ENCODE measurements around the gene PKLR. TPM values are rescaled to one million over a fixed set of nuclear protein-coding genes. Genes with fewer than 3 reads are reported as not detected.

PKLR gene
- polyA plus RNA-seq, 3 donors = 0.02 TPM; not detected in 2

DNA sequence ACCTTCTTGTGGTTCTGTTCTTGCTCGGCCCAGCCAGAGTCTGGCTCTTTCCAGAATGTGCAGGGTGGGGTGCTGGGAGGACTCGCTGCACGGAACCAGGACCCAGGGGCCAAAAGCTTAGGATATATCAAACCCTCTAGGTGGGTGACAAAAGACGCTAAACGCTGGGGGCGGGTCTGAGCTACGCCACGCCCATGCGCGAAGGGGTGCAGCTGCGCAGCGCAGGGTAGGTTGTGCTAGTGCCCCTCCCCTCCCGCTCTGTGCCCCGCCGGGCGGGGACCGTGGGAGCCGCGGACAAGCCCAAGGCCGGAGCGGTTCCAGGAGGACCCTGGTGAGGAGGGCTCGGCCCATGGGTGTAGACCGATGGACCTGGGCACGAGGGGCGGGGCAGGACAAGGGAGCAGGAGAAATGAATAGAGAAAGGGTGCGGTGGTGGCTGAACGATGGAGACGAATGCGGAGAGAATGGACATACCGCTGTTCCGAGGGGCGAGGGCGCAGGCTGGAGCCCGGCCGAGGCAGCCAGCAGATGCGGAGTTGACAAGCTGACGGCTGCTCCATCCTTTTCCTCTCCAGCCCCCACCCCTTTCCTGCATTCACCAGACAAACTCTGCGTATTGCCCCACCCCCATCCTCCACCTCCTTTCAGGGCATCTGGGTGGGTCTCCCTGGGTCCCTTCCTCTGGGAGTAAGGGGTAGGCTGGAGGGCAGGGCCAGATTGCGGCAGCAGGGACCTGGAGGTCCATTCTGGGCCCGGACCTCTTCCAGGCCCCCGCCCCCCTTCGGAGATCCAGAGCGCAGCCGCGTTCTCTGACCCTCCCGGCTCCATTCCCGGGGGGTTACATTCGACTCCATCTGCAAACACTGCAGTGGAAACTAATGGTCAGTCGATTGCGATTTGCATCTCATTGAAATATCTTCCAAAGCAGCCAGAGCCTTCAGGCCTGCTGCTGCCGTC is 19.7 kb upstream of the PKLR start, which contains the start of gene RUSC1:
TSS of gene RUSC1 (plus strand) at position 234 of the 957 bp plus-strand sequence. CDS start 880 bp downstream, outside the sequence.
- 13 to 18% (median 15%) methylated on average over 46 to 51 of the region's 51 CpGs for WGBS, 3 donors
- H3K27ac ChIP-seq (ENCODE audit: low read depth, low read length) = no peak within 1 kb of the TSS

DNA sequence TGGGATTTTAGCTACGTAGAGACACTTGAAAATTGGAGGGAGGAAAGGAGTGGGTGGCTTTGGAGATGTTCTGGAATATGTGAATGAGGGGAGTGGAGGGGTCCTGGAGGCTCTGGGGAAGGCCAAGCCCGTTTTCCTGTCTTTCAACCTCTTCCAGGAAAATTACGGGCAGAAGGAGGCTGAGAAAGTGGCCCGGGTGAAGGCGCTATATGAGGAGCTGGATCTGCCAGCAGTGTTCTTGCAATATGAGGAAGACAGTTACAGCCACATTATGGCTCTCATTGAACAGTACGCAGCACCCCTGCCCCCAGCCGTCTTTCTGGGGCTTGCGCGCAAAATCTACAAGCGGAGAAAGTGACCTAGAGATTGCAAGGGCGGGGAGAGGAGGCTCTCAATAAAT is 19.0 kb upstream of the PKLR start:
- H3K27ac ChIP-seq (ENCODE audit: low read depth, low read length) = no peak overlapping the region
- WGBS, 3 donors = 22 to 53% (median 27%) methylated on average over 11 of the region's 11 CpGs

DNA sequence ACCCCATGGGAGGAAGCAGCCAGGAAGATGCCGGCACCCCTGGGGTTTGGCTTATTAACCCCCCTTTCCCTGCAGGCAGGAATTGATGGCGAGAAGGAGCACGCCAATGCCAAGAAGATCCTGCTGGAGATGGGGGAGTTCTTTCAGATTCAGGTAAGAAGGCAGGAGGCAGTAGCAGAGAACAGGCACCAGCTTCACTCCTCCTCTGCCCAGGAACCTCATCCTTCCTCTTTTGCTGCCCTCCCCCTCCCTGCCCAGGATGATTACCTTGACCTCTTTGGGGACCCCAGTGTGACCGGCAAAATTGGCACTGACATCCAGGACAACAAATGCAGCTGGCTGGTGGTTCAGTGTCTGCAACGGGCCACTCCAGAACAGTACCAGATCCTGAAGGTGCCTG is 18.3 kb upstream of the PKLR start:
- 74 to 83% (median 83%) methylated on average over 4 to 5 of the region's 5 CpGs for WGBS, 3 donors

DNA sequence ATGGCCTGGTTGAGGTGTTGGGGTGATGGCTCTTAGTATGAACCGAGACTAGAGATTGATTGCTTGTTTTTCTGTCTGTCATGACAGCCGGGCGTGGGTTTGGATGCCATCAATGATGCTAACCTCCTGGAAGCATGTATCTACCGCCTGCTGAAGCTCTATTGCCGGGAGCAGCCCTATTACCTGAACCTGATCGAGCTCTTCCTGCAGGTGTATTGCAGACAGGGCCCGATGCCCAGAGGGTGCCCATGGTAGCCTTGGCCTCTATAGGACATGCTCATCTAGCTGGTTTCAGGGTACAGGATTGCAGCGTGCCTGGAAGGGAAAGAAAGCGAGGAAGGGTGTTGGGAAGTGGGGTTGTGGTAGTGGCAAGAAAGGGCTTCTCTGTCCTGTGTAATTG is 16.8 kb upstream of the PKLR start:
- H3K27ac ChIP-seq (ENCODE audit: low read depth, low read length) = no peak overlapping the region
- WGBS, 3 donors = 90 to 96% (median 94%) methylated on average over 9 of the region's 9 CpGs

More for the DNA sequence above, 18.3 kb upstream of the PKLR start:
- H3K27ac ChIP-seq (ENCODE audit: low read depth, low read length) = no peak overlapping the region

DNA sequence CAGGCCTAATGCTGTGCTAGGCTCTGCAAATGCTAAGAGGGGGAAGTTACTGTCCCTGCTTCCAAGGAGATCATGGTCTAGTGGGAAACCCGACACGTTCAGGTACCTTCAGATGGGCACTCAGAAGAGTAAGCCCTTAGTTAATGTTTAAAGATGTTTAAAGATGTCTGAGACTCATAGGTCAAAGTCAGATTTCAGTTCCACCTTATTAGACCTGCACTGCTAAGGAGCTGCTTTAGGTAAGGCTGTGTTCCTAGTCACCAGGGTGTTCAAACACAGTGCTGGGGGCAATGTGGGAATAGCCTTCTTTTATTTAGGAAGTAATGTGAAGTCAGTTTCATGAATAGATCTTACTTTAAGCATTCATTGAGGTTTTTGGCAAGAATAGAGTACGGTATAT is 15.7 kb upstream of the PKLR start:
- 79 to 94% (median 87%) methylated on average over 3 of the region's 3 CpGs for WGBS, 3 donors
- no peak overlapping the region for H3K27ac ChIP-seq (ENCODE audit: low read depth, low read length)

DNA sequence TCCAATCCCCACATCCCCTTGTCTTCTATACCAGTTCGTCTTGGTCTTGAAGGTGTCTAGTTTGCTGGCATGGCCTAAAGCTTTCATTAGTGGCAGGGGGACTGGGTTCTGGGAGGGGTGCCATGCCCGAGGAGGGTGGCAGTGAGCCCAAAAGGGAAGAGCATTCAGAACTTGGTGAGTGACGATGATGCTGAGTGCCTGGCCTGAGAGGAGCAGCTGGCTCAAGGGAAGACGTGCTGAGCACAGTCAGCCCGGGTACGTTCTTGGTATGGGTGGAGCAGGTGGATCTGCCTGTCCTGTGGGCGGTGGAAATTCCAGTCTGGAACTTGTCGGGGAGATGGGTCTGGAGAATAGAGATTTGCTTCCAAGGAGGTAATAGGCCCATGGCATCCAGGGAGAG is 12.0 kb upstream of the PKLR start:
- 86 to 92% (median 86%) methylated on average over 8 of the region's 8 CpGs for WGBS, 3 donors
- H3K27ac ChIP-seq (ENCODE audit: low read depth, low read length) = no peak overlapping the region

DNA sequence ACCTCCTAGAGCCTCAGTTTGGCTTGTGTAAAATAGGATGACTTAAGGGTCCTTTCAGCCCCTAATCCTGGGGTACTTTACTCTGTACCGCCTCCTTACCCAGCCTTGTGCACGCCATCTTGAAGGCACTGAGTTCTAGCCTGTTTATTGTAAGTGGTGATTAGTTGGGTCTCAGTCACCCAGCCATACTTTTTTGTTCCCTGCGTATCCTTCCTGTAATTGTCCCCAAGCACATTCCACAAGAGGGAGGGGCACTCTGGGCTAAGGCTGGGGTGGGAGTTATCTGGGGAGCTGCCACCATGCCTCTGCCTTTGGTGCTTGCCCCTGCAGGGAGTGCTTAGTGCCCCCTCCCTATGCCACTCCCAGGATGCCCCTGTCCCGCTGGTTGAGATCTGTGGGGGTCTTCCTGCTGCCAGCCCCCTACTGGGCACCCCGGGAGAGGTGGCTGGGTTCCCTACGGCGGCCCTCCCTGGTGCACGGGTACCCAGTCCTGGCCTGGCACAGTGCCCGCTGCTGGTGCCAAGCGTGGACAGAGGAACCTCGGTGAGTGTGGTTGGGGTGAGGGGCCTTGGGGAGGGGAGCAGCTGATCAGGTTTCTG is 8.3 kb upstream of the PKLR start:
- 6 to 13% (median 10%) methylated on average over 11 of the region's 11 CpGs for WGBS, 3 donors
- no peak overlapping the region for H3K27ac ChIP-seq (ENCODE audit: low read depth, low read length)

DNA sequence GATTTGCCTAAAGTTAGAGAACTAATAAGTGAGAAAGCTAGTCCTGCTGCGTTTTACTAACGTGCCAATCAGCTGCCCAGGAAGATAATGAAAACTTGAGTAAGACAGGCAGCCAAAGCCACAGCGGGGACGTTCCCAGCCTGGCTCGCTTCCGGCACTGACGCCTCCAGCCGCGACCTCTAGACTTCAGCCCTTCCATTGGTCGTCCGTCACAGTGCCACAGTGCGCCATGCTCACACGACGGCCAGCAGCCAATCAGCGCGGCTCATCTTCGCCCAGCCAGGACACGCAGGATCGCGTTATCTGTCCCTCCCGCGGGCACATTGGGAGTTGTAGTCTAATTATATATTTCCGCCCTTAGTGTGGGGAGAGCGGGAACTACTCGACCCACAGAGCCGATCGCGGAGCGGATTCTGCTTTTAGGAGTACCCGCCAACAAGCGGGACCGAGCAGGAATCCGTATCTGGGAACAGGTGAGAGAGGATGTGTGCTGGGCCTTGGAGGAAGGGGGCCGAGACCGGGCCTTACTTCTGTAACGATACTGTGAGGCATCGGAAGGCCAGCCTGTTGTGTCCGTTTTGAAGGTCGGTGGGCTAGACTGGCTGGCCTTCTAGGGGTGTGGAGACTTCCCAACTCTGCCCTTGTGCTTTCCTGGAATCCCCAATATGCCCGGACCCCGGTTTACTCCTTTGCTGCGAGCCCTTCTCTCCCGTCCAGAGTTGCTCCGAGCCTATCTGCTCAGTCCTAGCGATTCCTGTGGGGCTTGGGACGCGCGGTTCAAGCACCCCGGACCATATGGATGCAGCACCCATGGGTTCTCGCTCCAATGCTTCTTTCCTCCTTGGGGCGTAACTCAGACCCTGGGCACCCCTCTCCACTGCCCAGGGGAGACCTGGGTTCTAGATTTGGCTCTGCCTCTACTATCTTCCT is 7.5 kb upstream of the PKLR start, which contains the start of gene FDPS:
TSS of gene FDPS (plus strand) at position 374 of the 930 bp plus-strand sequence. CDS start 924 bp downstream, outside the sequence.
- H3K27ac ChIP-seq (ENCODE audit: low read depth, low read length) = no peak within 1 kb of the TSS
- WGBS, 3 donors = 0 to 1% (median 0%) methylated on average over 51 of the region's 51 CpGs

DNA sequence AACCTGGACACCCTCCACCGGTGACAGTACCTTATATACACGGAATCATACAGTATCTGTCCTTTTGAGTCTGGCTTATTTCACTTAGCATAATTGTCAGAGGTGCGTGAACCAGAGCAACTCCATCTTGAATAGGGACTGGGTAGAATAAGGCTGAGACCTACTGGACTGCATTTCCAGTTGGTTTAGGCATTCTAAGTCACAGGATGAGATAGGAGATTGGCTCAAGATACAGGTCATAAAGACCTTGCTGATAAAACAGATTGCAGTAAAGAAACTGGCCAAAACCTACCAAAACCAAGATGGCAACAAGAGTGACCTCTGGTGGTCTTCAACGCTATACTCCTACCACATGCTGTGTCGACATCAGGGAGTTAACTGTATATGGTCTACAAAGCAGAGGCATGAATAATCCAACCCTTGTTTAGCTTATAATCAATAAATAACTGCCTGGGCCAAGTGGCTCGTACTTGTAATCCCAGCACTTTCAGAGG is 6.1 kb upstream of the PKLR start:
- no peak overlapping the region for H3K27ac ChIP-seq (ENCODE audit: low read depth, low read length)
- WGBS, 3 donors = 50 to 53% (median 52%) methylated on average over 6 of the region's 6 CpGs

DNA sequence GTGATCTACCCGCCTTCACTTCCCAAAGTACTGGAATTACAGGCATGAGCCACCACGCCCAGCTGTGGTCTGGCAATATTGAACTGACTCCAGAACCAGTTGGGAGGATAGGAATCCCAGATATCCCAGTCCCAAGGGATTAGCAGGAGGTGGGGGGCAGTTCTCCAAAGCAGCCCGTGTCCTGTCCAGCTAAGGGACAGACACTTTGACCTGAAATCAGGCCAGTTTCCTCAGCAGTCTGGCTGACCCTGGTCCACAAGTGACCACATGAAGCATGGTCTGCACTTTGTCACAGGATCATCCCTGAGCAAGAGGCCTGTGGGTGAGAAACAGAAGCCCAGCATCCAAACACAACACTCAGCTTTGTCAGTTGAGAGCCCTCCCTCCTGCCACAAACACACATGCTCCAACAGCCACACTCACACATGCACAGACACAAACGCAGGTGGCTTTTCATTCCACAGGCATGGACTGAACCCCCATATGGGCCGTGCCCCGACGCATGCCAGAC is 4.7 kb upstream of the PKLR start:
- 65 to 82% (median 74%) methylated on average over 7 of the region's 7 CpGs for WGBS, 3 donors
- H3K27ac ChIP-seq (ENCODE audit: low read depth, low read length) = no peak overlapping the region

DNA sequence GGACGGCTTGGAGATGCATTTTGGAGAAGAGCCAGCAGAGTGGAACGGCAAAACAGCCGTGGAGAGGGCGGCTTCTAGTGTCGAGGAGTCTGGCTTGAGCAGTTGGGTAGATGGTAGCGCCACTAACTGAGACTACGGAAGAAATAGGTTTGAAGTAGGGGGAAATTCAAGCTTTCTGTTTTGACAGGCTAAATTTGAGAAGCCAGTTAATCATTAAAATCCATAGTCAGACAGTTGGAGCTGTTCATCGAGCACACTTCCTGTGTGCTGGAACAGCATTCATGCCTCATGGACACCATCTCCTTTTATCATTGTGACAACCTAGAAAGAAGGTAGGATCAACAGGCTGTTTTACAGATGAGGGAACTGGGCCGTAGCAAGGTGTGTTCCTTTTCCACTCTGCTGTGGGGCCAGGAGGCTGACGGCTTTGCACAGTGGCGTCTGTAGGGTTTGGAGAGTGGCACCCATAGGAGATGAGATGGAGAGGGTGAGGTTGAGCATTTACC is 3.4 kb upstream of the PKLR start:
- WGBS, 3 donors = 64 to 85% (median 75%) methylated on average over 11 of the region's 11 CpGs
- no peak overlapping the region for H3K27ac ChIP-seq (ENCODE audit: low read depth, low read length)

DNA sequence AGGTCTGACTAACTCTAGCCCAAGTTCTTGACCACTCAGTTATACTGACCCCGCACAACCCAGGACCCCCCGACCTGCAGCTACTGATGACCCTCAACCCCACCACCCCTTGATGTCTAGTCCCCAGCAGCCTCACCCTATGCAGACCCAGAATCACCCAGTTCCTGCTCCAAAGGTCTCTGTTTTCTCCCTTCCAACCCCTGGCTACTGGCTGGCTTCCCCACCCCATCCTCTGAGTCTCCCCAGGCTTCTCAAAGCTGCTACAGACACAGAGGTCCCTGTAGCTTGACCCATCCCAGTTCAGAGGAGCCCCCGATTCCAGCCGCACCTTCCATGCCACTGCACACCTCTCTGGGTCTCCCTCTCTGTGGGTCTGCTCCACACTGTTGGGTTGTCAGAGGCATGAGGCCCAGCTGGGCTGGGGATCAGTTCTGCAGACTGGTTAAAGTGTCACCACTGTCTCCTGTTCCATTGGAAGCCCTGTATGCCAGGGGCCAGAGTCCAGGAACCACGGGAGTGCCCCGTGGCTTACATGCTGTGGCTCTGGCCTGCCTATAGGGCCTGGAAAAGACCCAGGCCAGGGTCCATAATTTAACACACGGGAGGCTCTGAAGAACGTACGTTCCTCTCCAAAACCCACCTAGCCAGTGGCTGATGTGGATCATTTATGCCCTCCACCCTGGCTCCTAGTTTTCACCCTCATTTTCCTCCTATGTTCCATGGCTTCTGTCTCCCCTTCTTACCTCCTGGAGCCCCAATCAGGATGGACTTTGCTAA is 497 bp downstream of the PKLR start:
- WGBS, 3 donors = 81 to 87% (median 85%) methylated on average over 9 of the region's 9 CpGs
- H3K27ac ChIP-seq (ENCODE audit: low read depth, low read length) = no peak overlapping the region

DNA sequence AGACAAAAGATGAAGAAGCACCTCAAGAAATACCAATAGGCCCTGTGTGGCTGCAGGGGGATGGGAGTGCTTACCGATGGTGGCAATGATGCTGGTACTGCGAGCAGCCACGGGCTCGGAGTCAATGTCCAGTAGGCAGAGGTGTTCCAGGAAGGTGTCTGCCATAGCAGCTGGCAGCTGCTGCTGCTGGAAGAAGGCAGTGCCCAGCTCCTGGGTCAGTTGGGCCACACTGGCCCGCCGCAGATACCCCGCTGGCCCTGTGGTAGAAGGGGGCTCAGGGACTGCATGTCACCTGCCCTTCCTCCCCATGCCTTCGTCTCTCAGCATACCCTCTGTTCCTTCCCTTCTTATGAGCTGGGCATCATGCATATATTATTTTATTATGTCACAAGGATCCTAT is 1.2 kb downstream of the PKLR start:
- no peak overlapping the region for H3K27ac ChIP-seq (ENCODE audit: low read depth, low read length)
- 88 to 95% (median 95%) methylated on average over 8 of the region's 8 CpGs for WGBS, 3 donors

DNA sequence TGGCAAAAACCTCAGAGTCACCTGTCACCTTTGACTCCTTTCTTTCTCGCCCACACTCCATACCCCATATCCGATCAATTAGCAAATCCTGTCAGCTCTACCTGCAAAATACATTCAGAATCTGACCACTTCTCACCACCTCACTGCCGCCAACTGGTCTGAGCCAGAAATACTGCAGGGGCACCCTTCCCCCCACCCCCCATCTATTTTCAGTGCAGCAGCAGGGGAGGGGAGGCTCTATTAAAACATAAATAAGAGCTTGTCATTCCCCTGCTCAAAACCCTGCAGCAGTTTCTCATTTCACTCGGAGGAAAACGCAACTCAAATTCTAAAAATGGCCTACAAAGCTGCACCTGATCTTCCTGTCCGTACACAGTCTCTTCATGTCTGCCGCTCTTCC is 3.9 kb downstream of the PKLR start:
- H3K27ac ChIP-seq (ENCODE audit: low read depth, low read length) = no peak overlapping the region
- 69 to 76% (median 70%) methylated on average over 7 of the region's 7 CpGs for WGBS, 3 donors

DNA sequence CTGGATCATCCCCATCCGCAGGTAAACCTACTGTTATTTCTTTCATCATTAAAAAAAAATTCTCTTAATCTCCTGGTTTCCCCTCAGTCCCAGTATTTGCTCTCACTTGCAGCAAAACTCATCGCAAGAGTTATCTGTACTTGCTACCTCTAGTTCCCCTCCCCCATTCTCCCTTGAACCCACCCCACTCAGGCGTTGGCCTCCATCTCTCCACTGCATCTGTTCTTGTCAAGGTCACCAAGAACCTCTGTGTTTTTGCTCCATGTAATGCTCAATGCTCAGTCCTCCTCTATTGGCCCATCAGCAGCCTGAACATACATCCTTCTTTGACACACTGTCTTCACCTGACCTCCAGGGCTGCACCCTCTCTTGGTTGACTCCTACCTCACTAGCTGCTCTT is 4.6 kb downstream of the PKLR start:
- 58 to 93% (median 93%) methylated on average over 3 of the region's 3 CpGs for WGBS, 3 donors
- H3K27ac ChIP-seq (ENCODE audit: low read depth, low read length) = no peak overlapping the region

DNA sequence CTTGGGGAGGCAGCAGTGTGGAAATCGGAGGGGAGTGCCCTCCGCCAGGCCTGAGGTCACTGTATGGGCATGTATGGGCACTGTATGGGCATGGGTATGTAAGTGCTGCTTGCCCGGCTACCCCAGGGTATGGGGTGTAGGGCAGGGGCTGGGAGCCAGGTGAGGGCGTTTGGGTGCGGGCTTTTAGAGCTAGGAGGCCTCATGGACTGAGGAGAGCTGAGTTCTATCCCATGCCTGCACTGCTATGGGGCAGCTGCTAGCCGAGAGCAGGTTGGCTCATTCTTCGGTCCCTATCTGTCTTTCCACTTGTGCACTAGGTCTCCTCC is 5.3 kb downstream of the PKLR start:
- WGBS, 3 donors = 78 to 92% (median 91%) methylated on average over 7 of the region's 7 CpGs
- no peak overlapping the region for H3K27ac ChIP-seq (ENCODE audit: low read depth, low read length)

DNA sequence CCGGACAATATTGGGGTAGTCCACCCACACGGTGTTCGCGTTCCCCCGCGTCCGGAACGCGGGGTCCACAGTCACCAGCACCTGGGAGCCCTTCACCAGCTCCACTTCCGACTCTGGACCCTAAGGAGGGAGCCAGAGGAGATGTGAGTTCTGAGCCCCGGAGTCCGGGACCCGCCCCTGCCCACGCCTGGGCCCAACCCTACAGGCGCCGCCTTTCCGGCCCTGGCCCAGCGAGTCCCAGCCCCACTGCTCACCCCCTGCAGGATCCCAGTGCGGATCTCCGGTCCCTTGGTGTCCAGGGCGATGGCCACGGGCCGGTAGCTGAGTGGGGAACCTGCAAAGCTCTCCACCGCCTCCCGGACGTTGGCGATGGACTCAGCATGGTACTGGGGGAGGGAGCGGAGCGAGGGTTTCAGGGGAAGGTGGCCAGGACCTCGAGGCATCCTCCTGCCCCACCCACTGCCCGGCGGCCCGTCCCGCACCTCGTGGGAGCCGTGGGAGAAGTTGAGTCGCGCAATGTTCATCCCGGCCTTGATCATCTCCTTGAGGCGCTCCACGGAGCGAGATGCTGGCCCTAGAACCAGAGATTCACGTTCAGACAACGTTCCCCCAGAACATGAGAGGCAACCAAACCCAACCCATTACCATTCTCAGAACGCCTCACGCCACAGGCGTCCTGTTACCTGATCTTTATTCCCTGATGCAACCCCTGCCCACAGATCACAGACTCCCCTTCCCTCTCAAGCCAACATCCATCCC is 5.9 kb downstream of the PKLR start:
- no peak overlapping the region for H3K27ac ChIP-seq (ENCODE audit: low read depth, low read length)
- WGBS, 3 donors = 12 to 18% (median 15%) methylated on average over 45 to 47 of the region's 47 CpGs

Measured in adipose tissue (tissue), 3 donors.